ENCODE results near the gene RPS15.
"Not testable (repeated sequence)": the region's sequence is repeated elsewhere in the genome, so short reads cannot be mapped to it uniquely, and the experiment has no call there.

The RPS15 gene

GRCh38 chr19:1418951-1419738, 19.1 kb upstream of the RPS15 start:
- no peak for DNase-seq (ENCODE audit: extremely low read depth in 1 of 2, low read depth in 1 of 2)

GRCh38 chr19:1420085-1420484, 18.1 kb upstream of the RPS15 start:
- DNase-seq (ENCODE audit: extremely low read depth in 1 of 2, low read depth in 1 of 2): not testable (repeated sequence)

GRCh38 chr19:1420590-1420989, 17.6 kb upstream of the RPS15 start:
- no peak for DNase-seq (ENCODE audit: extremely low read depth in 1 of 2, low read depth in 1 of 2)

GRCh38 chr19:1421218-1421957, 16.8 kb upstream of the RPS15 start:
- DNase-seq (ENCODE audit: extremely low read depth in 1 of 2, low read depth in 1 of 2): no peak

GRCh38 chr19:1421958-1422305, 16.3 kb upstream of the RPS15 start:
- no peak for DNase-seq (ENCODE audit: extremely low read depth in 1 of 2, low read depth in 1 of 2)

- no peak for DNase-seq (ENCODE audit: extremely low read depth in 1 of 2, low read depth in 1 of 2)
Observed at GRCh38 chr19:1422360-1422759, 15.8 kb upstream of the RPS15 start.

- no peak for DNase-seq (ENCODE audit: extremely low read depth in 1 of 2, low read depth in 1 of 2)
Observed at GRCh38 chr19:1422943-1423342, 15.3 kb upstream of the RPS15 start.

- DNase-seq (ENCODE audit: extremely low read depth in 1 of 2, low read depth in 1 of 2): no peak
Observed at GRCh38 chr19:1423436-1424191, 14.6 kb upstream of the RPS15 start.

GRCh38 chr19:1424192-1424955, 13.8 kb upstream of the RPS15 start:
- DNase-seq (ENCODE audit: extremely low read depth in 1 of 2, low read depth in 1 of 2): no peak

GRCh38 chr19:1425102-1425837, 12.9 kb upstream of the RPS15 start:
- DNase-seq (ENCODE audit: extremely low read depth in 1 of 2, low read depth in 1 of 2): no peak

GRCh38 chr19:1425902-1426301, 12.3 kb upstream of the RPS15 start:
- DNase-seq (ENCODE audit: extremely low read depth in 1 of 2, low read depth in 1 of 2): no peak

GRCh38 chr19:1426736-1427135, 11.5 kb upstream of the RPS15 start:
- no peak for DNase-seq (ENCODE audit: extremely low read depth in 1 of 2, low read depth in 1 of 2)

GRCh38 chr19:1427221-1427920, 10.8 kb upstream of the RPS15 start:
- DNase-seq (ENCODE audit: extremely low read depth in 1 of 2, low read depth in 1 of 2): no peak

- DNase-seq (ENCODE audit: extremely low read depth in 1 of 2, low read depth in 1 of 2): no peak
Observed at GRCh38 chr19:1428738-1429391, 9.3 kb upstream of the RPS15 start.

- no peak for DNase-seq (ENCODE audit: extremely low read depth in 1 of 2, low read depth in 1 of 2)
Observed at GRCh38 chr19:1429750-1430149, 8.4 kb upstream of the RPS15 start.

- no peak for DNase-seq (ENCODE audit: extremely low read depth in 1 of 2, low read depth in 1 of 2)
Observed at GRCh38 chr19:1430246-1430645, 8.0 kb upstream of the RPS15 start.

- DNase-seq (ENCODE audit: extremely low read depth in 1 of 2, low read depth in 1 of 2): no peak
Observed at GRCh38 chr19:1431759-1432506, 6.3 kb upstream of the RPS15 start.

GRCh38 chr19:1432507-1432887, 5.7 kb upstream of the RPS15 start:
- no peak for DNase-seq (ENCODE audit: extremely low read depth in 1 of 2, low read depth in 1 of 2)
